NCI-H510A (cell line): ENCODE results near the gene BPHL.
"Not testable (repeated sequence)": the region's sequence is repeated elsewhere in the genome, so short reads cannot be mapped to it uniquely, and the experiment has no call there.

ENCODE experiments used
- DNase-seq: peaks from one replicate; lab custom pipeline; 2025; lab: John Stamatoyannopoulos, UW

Gene BPHL

DNA sequence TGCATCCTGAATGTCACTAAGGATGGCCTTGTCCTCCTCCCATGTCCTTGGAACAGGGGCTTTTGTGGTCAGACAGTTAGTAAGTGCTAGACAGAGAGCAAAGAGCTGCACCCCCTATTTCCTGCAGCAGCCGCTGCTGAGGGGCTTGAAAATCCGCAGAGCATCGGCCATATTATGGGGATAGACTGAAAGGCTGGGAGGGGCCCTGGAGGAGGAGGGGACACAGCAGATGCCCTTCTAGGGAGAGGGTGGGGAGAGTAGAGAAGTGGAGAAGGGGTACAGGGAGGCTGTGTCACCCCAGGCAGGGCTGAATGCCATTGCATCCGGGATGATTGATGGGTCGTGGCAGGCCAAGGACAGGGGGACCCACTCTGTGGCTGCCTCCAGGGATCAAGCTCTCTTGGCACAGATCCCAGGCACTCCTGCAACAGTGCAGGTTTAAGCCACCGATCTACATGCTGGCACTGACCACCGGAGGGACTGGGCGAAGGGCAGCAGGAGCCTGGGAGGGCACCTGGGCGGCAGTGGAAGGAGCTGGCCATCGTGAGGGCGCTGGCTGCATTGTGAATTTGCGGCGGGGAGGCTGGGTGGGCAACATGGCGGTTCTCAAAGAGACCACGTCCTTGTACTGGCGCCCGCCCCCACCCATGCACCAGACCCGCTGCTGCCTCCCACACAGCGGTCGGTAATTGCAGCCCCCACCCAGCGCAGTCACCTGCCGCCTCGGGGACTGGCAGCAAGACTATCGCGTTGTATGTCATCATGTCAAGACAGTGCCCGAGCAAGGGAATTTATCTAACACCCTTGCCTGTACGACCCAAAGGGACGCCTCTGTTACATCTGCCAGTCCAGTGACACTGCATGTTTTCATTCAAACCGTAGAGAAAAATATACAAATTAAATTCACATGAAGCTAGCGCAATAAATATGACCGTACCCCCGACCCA lies 37.9 kb downstream of the BPHL start:
- not testable (repeated sequence) for DNase-seq

DNA sequence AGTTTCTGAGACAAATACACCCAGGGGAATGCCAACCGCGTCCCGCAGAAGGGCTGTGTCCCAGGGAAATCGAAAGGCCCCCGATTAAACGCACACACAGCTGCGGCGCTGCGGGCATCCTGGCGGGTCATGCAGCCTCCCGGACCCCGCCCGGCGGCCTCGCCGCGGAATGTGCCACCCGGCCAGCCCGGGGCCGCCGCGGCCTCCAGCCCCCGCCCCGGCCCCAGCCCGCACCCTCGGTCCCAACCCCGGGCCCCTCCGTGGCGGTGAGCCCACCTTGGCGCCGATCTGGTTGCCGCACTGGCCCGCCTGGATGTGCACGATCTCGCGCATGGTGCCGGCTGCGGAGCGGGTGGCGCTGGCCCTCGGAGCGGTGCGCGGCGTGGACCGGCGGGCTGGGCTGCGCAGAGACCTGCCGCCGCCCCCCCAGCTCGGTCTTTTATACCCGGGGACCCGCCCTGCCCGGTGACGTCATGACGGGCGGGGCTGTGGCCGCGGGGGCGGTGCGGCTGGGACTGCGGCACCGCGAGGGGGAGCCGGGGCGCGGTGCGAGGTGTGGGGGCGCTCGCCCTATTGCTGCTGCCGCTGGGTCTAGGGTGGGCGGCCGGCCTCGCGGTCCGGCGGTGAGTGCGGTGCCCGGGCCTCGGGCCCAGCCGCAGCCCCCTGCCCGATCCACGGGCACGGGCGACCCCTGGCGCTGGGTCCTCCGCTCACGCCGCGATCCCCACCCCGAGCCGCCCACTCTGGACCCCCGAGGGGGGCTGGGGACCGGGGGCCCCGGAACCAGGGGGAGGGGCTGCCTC lies 38.8 kb downstream of the BPHL start, which contains the start of gene TUBB2A:
Gene TUBB2A (minus strand): TSS at position 414 of the 803 bp plus-strand sequence. CDS start 81 bp downstream, at position 333.
- DNase-seq: no peak

DNA sequence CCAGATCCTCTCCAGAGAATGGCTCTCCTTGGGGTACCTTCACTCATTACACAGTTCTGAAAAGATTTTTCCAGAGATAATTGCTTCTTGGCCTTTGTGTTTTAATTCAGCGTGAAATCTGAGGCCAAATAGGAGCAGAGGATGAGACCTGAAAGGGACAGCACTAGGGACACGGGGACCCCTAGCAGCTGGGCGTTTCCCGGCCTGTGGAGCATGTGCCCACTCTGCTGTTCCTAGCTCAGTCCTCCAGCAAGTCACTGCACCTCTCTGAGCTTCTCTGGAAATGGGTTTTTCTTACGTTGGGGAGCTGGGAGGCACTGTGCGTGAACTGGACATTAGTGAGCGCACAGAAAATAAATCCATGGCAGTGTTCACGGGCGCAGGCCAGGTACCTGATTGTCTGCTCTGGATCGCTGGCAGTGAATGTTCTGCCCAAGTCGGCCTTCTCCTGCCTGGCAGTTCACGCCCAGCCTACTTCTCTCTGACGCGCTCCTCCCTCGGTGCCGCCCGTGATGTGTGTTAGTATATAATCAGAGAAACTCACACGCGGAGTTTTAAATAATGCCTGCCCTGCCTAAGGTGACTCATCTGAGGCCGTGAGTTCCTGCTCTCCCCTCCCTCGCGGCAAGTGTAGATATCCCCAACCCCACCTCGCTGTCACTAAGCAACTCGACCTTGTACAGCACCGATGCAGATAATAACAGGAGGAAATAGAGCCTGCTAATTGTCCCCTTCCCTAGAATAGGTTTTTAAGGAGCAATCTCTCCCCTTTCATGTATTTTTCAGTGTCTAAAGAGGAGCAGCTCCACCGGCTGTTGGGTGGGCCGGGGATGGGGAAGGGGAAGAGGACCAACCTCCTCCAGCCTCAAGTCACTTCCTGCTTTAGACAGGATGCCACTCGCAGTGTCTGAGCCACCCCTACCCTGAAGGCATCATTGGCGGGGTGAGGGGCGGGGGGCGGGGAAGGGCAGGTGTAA lies 41.6 kb downstream of the BPHL start:
- no peak for DNase-seq

DNA sequence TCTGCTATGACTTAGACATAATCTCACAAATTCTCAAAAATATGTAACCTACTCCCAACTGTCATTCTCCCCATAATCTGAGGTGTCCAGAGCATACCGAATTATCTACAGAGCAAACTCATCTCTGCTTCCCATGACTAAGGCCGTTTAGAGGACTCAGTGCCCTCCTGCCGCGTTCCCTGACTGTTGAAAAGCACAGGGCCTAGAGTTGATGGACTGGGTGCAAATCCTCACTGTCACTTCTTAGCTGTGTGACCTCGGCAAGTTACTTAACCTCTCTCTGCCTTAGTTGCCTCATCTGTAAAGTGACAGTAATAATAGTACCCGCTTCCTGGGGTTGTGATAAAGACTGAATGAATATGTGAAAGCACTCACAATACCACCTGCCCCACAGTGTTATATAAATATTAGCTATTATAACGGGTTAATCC lies 43.6 kb downstream of the BPHL start:
- DNase-seq: no peak

DNA sequence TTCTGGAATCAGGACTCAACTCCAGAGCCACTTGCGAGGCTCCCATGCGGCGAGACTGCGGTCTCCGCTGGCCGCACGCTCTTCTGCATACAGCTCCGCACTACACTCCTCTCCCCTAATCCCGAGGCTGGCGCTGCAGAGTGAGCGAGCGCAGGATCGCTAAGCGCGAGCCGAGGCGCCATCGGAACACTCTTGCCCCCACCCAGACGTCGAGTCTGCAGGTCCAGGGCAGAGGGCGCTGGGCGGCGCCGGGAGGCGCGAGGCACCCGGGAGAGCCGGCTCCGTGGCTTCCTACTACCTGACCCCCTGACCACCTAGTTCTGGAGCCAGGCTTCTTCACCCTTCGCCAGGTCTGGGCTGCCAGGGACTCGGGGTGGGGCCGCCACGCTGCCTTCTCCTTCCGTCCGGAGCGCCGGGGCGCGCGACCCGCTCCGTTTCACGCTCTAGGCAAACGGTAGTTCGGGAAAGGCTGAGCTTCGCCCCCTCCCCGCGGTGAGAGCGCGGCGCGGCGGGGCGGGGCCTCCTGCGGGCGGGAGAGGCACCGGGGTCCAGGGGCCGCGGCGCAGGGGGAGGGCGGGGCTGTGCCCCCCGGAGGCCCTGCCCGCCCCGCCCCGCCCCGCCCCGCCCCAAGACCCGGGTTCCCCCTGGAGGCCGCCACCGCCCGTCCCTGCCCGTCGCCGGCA lies 44.2 kb downstream of the BPHL start:
- peak; percentile 57 for DNase-seq

DNA sequence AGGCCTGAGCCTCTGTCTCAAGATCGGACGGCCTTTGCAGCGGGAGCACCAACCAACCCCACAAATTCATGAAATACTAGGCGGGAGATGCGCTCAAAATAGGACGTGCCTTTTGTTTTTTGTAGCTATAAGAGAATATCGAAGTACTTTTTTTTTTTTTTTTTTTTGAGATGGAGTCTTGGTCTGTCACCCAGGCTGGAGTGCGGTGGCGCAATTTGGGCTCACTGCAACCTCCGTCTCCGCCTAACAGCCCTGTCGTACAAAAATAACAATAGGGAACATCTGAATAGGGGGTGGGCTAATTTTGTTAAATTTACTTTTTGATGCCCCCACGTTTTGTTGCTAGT lies 44.7 kb downstream of the BPHL start:
- DNase-seq: no peak

DNA sequence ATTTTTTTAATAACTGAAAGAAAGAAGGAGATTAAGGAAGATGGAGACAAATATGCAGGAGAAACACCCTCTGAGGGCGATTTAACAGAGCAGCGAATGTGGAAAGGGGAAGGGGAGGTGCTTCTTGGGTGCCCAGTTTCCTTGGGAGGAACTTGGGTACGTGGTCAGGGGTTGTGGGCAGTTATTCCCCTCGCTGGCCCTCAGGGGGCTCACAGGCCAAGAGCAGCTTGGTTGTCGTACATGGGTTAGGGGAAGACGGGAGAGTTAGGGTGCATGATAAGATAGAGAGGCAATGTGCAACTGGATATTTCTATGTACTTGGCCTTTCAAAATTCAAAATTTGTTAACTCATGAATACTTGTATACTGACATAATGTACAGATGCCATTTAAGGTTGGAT lies 45.9 kb downstream of the BPHL start:
- no peak for DNase-seq

DNA sequence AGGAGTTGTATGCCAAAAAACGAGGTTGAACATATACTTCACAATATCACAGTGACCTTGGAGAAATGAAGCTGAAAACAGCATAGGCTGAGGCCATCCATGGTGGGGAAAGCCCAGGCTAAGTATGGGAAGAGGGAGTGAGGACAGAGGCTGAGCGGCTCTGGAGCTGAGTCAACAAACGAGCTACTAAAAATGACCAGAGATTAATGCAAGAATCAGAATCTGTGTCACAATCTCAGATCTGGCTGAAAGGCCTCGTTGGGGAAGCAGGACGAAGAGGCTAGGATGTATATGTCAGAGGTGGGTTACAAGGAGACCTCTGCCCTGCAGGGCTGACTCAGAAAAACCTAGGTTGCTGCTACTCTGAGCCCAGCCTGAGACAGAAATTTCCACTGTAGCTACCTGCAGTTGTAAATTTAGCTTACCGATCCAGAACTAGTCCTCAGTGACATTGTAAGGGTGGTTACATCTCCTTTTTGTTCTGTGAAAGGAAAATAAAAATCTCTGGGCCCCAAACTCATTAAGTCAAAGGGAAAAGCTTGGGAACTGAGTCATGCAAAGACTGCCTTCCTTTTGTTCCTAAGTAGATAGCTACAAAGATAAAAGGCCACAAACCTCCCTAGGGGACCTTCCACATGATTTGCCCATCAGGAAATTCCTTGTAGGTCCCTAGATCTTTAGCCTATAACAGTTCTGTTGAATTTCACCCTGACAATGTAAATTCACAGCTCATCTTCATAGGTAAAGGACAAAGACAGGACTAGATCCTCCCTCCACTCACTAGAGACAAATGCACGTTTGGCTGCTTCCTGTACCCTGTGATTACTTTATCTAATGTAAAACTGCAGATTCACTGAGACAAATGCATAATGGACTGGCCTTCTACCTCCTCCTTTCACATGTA lies 47.4 kb downstream of the BPHL start:
- no peak for DNase-seq

DNA sequence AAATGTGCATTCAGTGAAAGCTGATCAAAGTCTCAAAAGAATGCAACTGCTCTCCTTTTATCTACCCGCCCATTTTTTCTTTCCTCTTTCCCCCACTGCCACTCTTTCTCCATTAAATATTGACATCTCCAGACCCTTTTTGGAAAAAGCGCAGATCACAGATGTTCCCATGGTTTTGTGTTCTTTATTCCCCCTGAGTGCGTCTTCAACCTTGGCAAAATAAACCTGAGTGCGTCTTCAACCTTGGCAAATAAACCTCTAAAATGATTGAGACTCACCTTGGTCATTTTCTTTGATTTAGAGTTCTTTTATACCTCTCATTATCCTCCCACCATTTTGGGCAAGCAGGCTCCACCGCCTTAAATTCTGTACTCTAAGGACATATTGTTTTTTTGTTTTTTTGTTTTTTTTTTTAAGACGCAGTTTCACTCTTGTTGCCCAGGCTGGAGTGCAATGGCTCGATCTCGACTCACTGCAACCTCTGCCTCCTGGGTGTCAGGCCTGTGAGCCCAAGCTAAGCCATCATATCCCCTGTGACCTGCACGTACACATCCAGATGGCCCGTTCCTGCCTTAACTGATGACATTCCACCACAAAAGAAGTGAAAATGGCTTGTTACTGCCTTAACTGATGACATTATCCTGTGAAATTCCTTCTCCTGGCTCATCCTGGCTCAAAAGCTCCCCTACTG lies 48.2 kb downstream of the BPHL start:
- not testable (repeated sequence) for DNase-seq

DNA sequence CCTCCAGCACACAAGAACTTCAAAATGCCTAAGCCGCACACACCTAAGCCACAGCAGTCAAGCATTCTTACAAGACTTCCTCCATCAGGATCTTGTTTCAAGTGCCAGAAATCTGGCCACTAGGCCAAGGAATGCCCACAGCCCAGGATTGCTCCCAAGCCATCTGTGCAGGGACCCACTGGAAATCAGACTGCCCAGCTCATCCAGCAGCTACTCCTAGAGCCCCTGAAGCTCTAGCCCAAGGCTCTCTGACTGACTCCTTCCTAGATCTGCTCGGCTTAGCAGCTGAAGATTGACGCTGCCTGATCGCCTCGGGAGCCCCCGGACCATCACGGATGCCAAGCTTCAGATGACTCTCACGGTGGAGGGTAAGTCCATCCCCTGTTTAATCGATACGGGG lies 49.5 kb downstream of the BPHL start:
- not testable (repeated sequence) for DNase-seq

DNA sequence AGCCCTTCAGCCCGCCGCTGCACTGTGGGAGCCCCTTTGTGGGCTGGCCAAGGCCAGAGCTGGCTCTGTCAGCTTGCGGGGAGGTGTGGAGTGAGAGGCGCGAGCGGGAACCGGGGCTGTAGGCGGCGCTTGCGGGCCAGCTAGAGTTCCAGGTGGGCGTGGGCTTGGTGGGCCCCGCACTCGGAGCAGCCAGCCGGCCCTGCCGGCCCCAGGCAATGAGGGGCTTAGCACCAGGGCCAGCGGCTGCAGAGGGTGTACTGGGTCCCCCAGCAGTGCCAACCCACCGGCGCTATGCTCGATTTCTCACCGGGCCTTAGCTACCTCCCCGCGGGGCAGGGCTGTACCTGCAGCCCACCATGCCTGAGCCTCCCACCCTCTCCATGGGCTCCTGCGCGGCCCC lies 52.2 kb downstream of the BPHL start:
- DNase-seq: not testable (repeated sequence)

DNA sequence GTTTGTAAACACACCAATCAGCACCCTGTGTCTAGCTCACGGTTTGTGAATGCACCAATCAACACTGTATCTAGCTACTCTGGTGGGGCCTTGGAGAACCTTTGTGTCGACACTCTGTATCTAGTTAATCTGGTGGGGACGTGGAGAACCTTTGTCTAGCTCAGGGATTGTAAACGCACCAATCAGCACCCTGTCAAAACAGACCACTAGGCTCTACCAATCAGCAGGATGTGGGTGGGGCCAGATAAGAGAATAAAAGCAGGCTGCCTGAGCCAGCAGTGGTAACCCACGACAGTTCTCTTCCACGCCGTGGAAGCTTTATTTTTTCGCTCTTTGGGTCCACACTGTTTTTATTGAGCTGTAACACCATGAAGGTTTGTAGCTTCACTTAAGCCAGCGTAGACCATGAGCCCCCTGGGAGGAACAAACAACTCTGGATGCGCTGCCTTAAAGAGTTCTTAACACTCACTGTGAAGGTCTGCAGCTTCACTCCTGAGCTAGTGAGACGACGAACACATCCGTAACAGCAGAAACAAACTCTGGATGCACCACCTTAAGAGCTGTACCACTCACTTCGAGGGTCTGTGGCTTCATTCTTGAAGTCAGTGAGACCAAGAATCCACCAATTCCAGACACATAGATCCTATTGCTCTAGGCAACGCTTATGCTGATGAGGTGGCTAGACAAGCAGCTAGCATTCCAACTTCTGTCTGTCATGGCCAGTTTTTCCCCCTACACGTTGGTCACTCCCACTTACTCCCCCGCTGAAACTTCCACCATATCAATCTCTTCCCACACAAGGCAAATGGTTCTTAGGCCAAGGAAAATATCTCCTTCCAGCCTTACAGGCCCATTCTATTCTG lies 53.0 kb downstream of the BPHL start:
- DNase-seq: not testable (repeated sequence)

DNA sequence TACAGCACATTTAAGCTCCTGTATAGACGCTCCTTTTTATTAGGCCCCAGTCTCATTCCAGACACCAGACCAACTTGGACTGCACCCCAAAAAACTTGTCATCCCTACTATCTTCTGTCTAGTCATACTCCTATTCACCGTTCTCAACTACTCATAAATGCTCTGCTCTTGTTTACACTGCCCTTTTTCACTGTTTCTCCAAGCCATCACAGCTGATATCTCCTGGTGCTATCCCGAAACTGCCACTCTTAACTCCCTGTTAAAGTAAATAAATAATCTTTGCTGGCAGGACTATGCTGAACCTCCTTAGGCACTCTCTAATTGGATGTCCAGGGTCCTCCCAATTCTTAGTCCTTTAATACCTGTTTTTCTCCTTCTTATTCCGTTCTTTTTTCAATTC lies 54.3 kb downstream of the BPHL start:
- not testable (repeated sequence) for DNase-seq

DNA sequence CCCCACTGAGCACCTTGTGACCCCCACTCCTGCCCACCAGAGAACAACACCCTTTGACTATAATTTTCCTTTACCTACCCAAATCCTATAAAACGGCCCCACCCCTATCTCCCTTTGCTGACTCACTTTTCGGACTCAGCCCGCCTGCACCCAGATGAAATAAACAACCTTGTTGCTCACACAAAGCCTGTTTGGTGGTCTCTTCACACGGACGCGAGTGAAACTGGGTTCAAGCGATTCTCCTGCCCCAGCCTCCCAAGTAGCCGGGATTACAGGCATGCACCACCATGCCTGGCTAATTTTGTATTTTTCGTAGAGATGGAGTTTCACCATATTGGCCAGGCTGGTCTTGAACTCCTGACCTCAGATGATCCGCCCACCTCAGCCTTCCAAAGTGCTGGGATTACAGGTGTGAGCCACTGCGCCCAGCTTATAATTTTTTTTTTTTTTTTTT lies 55.2 kb downstream of the BPHL start:
- not testable (repeated sequence) for DNase-seq

DNA sequence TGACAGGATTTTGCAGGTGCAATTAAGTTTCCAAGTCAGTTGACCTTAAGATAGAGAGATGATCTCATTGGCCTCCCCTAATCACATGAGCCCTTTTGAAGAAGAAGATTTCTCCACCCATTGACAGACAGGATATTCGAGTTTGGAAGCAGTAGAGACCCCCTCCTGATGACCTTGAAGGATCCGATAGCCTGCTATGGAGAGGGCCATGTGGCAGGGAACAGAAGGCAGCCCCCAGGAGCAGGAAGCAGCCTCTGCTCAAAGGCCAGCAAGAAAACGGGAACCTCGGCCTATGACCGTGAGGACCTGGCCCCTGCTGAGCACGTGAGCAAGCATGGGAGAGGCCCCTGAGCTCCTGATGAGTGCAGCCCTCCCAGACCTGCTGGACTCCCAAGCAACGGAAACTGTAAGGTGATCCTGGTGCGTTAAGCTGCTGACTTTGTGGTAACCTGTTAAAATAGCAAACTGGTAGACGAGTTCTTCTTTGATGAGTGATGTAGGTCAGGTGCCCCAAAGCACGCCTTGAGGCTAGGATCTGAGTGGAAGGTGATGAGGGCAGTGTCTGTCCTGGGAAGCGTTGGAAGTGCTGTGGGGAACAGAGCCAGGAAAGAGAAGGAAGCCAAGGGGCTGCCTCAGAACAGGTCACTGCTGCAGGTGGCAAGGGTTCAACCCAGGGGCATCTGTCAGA lies 57.3 kb downstream of the BPHL start:
- DNase-seq: no peak

DNA sequence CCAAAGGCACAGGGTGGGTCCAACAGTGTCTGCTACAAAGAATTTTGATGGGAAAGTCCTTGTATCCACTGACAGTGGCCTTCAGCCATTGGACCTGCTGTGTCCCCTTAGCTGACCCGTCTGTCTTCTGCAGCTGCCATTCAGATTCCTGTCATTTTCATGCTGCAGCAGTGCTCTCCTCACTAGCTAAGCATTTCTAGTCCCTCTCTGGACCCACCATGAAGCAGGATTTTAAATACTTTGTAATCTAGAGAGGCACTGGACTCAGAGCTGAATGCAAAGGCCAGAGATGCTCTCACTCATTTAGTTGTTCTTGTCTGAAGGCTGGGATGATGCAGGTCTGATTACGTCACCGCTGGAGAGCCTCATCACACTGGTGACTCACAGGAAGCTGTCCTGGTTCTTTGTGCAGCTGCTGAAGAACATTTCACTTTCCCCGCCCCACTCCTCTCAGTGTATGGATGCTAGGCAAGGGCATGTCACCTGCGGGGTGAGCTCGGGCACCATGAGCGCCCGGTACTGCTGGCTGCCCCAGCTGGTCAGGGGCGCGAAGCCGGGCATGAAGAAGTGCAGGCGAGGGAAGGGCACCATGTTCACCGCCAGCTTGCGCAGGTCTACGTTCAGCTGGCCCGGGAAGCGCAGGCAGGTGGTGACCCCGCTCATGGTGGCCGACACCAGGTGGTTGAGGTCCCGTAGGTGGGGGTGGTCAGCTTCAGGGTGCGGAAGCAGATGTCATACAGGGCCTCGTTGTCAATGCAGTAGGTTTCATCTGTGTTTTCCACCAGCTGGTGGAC lies 58.2 kb downstream of the BPHL start:
- DNase-seq: peak; percentile 72

DNA sequence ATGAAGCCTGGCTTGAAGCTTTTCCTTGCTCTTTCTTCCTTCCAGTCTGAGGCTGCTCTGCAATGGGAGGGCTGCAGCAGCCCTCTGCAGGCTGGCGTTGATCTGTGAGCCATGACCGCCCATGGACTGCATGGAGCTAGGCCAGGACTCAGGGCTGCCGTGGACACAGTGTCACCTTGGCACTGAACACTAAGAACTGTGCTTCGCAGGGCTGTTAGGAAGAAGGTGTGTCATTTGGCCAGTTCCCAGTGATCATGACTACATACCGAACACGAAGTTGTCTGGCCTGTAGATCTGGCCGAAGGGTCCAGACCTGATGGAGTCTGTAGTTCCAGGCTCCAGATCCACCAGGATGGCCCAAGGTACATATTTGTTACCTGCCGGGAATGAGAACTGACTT lies 60.2 kb downstream of the BPHL start:
- not testable (repeated sequence) for DNase-seq
